Colon (tissue), 2 donors: Measurements from ENCODE around the gene DPAGT1.

Source experiments
- FAIRE-seq: peaks from 2 replicates; lab custom pipeline; 2012; peaks lifted over from hg19 to GRCh38; lab: Jason Lieb, UNC
- donor health status: control.
- donor health status: control.

The DPAGT1 gene

DNA sequence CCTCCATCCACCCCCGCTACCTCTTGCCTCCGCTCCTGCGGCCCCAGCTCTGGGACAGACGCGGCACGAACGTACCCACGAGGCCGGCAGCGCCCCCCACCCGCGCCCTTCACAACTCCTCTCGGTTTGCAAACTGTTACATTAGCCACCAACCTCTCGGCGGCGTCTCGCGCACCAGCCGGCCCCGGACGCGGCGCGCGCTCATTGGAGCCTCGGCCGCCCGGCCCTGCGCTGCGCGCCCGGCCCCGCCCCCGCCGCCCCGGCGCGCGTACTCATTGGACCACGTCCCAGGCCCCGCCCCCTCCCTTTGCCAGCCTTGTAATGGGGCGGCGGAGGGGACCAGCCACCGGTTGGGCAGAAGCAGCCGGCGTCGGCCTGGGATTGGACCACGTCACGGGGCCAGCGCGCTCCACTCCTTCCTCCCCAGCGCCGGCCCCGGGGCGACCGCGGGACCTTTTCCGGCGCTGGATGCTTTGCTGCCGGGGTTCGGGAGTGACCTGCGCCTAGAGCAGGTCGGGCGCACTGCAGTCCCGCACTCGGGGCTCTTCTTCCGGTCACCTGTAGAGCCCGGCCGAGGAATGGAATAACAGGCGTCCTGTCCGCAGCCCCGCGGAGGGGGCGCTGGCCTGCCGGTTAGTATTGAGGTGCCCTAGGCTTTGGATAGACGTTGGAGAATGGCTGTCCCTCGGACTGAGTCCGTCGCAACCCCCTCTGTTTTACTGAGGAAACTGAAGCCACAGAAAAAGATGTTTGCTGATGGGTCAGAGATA lies 44.5 kb downstream of the DPAGT1 start, which contains the start of gene HYOU1:
TSS of gene HYOU1 (minus strand) at position 206 of the 770 bp plus-strand sequence. CDS start 1,045 bp downstream, outside the sequence.
- FAIRE-seq, result no peak

DNA sequence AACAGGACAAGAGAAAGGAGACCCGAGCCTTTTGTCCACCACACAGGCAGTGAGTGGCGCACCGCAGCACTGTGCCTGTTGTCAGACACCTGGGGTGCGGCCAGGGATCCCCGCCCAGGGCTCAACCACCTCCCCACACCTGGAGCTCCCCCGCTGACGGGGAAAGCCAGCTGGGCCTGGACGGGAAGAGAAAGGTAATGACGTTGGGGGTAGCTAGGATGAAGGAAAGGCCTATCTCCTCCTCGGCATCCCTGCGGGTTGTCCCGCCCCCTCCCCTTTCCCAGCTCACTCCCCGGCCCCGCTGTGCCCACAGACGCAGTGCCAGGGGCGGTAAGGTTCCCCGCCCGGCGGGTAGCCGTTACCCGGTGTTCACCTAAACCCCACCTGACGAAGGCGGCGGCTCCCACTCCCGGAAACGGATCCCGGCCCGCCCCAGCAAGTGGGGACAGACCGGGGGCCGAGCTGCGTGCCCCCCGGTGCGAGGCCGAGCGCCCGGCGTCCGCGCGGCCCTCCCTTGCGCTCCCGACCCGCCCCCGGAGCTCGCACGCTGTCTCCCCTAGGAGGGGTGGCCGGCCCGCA lies 45.1 kb downstream of the DPAGT1 start:
- FAIRE-seq, result no peak

DNA sequence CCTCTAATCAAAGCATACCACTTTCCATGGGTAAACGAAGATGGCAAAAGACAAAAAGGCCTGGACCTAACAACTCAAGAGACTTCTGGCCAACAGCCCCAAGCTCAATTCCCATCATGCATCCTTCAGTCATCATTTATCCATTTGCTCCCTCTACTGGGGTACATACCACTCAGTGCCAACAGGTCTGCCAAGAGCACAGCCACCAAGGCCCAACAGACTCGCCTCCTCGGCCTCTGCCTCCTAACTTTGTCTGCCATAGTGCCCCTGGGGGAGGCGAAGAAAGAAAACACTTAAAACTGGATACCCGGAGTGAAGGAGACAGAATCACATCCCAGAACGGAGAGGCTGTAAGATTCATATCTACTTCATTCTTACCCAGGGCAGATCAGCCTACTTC lies 45.8 kb downstream of the DPAGT1 start:
- no peak for FAIRE-seq

DNA sequence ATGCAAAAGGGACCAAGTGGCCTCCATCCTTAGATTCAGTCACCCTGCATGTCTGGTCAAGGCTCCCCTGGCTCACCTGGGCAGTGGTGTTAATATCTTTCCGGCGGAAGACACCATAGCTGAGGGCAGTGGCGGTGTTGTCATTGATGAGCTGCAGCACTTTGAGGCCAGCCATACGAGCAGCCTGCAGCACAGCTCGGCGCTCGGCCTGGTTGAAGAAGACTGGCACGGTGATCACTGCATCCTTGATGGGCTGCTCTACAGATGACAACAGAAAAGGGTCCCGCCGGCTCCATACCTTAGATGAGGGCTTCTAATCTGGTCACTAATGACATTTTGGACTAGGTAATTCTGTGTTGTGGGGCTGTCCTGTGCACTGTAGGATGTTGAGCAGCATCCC lies 47.2 kb downstream of the DPAGT1 start:
- FAIRE-seq, result no peak

DNA sequence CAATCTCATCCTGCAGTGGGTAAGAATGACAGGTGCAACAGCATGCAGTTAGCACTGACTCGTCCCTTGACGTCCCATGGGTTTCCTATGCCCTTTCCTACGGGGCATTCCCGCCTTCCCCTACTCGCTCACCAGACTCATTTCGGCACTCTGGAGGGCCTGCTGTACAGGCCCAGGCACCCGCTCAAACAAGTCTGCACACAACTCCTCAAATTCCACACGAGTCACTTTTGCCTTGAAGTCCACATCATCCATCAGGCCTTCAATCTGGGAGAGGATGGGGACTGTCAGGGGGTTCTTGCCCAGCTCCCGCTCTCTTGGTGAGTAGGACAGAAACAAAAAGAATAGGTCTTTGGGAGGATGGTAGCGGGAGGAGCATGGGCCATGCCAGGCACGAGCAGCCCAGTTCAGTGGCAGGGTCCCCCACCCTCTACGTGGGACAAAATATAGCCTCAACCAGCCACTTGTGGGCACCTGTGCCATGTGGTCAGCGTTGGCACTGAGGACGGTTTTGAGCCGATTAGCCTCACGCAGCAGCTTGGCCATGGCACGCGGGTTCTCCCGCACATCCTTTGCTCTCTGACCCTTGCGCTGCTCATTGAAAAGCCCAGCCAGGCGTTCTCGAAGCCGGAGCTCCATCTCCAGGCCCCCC lies 49.4 kb downstream of the DPAGT1 start:
- FAIRE-seq, result no peak

DNA sequence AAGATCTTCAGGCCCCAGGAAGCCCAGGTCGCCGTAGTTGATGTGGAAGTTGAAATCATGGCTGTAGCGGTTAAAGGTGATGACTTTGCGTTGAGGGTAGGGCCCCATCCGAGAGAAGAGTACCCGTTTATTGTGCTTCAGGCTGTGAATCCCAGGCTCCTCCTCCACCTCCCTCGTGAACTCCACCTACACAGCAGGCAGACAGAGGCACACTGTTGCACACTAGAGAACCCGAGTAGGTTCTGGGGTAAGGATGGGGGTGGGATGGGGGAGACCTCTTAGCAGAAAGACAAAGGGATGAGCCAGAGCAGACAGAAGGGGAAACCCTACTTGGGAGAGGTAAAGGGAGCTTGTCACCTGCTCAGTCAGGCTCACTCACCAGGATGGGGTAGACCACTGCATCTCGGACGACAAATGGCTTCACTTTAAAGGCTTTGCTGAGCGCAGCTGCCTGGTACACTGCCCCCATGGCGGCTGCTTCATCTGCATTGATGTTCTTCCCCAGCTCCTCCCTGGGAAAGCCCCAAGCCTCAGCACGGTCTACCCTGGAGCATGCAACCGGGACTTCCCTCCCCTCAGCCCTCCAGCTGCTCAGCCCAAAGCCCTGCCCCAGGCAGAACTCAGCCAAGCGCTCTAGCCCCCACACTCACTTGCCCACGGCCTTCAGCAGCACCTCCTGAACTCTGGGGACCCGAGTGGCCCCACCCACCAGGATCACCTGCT lies 50.1 kb downstream of the DPAGT1 start:
- no peak for FAIRE-seq

DNA sequence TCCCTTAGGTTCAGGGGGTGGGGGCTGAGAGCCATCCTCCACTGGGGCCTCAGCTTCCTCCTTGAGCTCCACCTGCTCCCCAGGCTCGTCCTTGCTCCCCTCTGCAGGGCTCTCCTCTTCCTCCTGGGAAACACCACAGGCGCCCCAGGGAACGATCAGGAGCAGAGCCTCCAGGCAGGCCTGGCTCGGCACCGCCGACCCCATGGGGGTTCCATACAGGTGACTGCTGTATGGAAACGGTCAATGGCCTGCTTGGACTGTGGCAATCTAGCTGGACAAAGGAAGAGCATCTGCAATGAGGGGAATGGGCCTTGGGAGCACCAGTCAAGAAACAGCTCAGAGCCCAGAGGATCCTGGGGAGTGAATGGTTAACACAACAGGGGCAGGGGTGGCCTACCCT lies 52.6 kb downstream of the DPAGT1 start:
- FAIRE-seq, result no peak

DNA sequence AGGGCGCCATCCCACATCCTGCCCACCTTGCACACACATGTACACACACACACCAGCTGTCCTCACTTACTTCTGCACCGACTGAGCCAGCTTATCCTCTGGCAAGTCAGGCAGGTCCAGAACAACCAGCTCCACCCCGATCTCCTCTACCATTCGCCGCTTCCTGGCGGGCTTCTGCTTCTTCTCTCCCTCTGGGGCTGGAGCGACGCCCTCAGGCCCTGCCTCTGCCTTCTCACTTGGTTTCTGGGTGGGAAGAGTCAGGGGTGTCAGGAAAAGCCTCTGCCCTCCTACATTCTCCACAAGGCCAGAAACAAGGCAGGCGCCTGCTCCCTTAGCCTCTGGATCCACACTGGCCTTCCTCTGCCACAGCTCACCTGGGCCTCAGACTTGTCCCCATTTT lies 53.0 kb downstream of the DPAGT1 start:
- FAIRE-seq, result no peak

DNA sequence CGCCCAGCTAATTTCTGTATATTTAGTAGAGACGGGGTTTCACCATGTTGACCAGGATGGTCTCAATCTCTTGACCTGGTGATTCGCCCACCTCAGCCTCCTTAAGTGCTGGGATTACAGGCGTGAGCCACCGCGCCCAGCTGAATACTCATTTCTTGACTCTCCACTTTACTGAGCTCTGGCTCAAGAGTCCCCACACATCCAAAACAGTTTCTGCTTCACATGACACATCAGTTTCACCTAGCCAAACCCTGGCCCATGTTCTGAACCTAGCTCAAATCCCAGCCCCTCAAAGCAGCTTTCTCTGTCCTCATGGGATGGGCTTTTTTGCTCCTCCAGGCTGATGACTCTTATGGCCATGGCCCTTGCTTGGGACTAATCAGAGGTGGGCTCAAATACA lies 54.4 kb downstream of the DPAGT1 start:
- FAIRE-seq, result no peak
